Neural cell (in vitro differentiated cells): ENCODE results near the gene TIGD6. TPM values are rescaled to one million over a fixed set of nuclear protein-coding genes. Genes with fewer than 3 reads are reported as not detected.

ENCODE experiments used
- H2AFZ ChIP-seq: fragments of 200-600, 300-800 bp; sonication (generic), shearing (Covaris generic); 2 replicates; pipeline ENCODE4 v1.6.0; 2014; ENCODE audit warnings: low read depth, mild to moderate bottlenecking, antibody characterized with exemption, low read length, moderate library complexity
- H3F3A ChIP-seq: fragments of 200-600 bp; shearing (Covaris generic); 2 replicates; pipeline ENCODE4 v1.6.1; 2016; ENCODE audit warnings: mild to moderate bottlenecking, moderate library complexity, mixed read lengths, antibody characterized with exemption, low read length; ENCODE audit not compliant: insufficient read depth, poor library complexity, severe bottlenecking
- H3K27ac ChIP-seq: fragments of 200-600, 300-800 bp; sonication (generic), shearing (Covaris generic); 2 replicates; pipeline ENCODE4 v1.5.1; 2014; ENCODE audit warnings: mild to moderate bottlenecking, low read length, moderate library complexity
- H3K27me3 ChIP-seq: fragments of 300-800, 200-600 bp; sonication (generic), shearing (Covaris generic); 2 replicates; pipeline ENCODE4 v1.6.0; 2014; ENCODE audit warnings: mild to moderate bottlenecking, low read depth, low read length, moderate library complexity; ENCODE audit not compliant: insufficient read depth
- H3K36me3 ChIP-seq: fragments of 300-800, 200-600 bp; sonication (generic), shearing (Covaris generic); 2 replicates; pipeline ENCODE4 v1.5.1; 2014; ENCODE audit warnings: mild to moderate bottlenecking, antibody characterized with exemption, low read length, moderate library complexity; ENCODE audit not compliant: insufficient read depth
- H3K4me2 ChIP-seq: fragments of 300-800, 200-600 bp; sonication (generic), shearing (Covaris generic); 2 replicates; pipeline ENCODE4 v1.6.0; 2014; ENCODE audit warnings: mild to moderate bottlenecking, low read length
- H3K4me3 ChIP-seq: fragments of 300-800, 200-600 bp; sonication (generic), shearing (Covaris generic); 2 replicates; pipeline ENCODE4 v1.5.1; 2014; ENCODE audit warnings: mild to moderate bottlenecking, low read length, moderate library complexity
- H3K79me2 ChIP-seq: fragments of 200-600 bp; shearing (Covaris generic); replicated peaks from 2 replicates; pipeline ENCODE4 v1.6.0; 2014; ENCODE audit warnings: mild to moderate bottlenecking, low read length, moderate library complexity; ENCODE audit not compliant: insufficient read depth
- H3K9ac ChIP-seq: fragments of 300-800, 200-600 bp; sonication (generic), shearing (Covaris generic); 2 replicates; pipeline ENCODE4 v1.6.1; 2016; ENCODE audit warnings: mild to moderate bottlenecking, low read length, mixed read lengths
- H3K9me2 ChIP-seq: fragments of 200-600 bp; shearing (Covaris generic); 2 replicates; pipeline ENCODE4 v1.6.1; 2016; ENCODE audit warnings: mild to moderate bottlenecking, low read length, mixed read lengths; ENCODE audit not compliant: insufficient read depth
- H3K9me3 ChIP-seq: fragments of 200-600, 300-800 bp; sonication (generic), shearing (Covaris generic); 2 replicates; pipeline ENCODE4 v1.6.1; 2016; ENCODE audit warnings: mild to moderate bottlenecking, mixed run types, low read length, moderate library complexity, mixed read lengths
- H4K20me1 ChIP-seq: fragments of 200-600 bp; shearing (Covaris generic); 2 replicates; pipeline ENCODE4 v1.6.1; 2016; ENCODE audit warnings: mild to moderate bottlenecking, mixed run types; ENCODE audit not compliant: insufficient read depth
- EP300 ChIP-seq: fragments of 450-650 bp; conservative IDR thresholded peaks from 2 replicates; pipeline ENCODE4 v1.6.1; 2014; ENCODE audit warnings: antibody characterized with exemption, mild to moderate bottlenecking, moderate library complexity; ENCODE audit not compliant: poor library complexity, severe bottlenecking
- EZH2 ChIP-seq: fragments of 200-600, 300-800 bp; shearing (Covaris generic), sonication (generic); IDR thresholded peaks from 2 replicates; pipeline ENCODE4 v1.6.1; 2014; ENCODE audit warnings: antibody characterized with exemption, low read length, borderline replicate concordance, mild to moderate bottlenecking; ENCODE audit not compliant: insufficient read depth, poor library complexity, severe bottlenecking
- MXI1 ChIP-seq: fragments of 450-650 bp; conservative IDR thresholded peaks from 2 replicates; pipeline ENCODE4 v1.6.1; 2014; ENCODE audit warnings: antibody characterized with exemption, mild to moderate bottlenecking; ENCODE audit not compliant: poor library complexity, severe bottlenecking
- POLR2AphosphoS5 ChIP-seq: IDR thresholded peaks from 2 replicates; pipeline ENCODE4 v1.6.1; 2012
- RAD21 ChIP-seq: fragments of 450-650 bp; conservative IDR thresholded peaks from 2 replicates; pipeline ENCODE4 v1.6.1; 2014; ENCODE audit warnings: antibody characterized with exemption, mild to moderate bottlenecking, moderate library complexity
- SMC3 ChIP-seq: fragments of 450-650 bp; conservative IDR thresholded peaks from 2 replicates; pipeline ENCODE4 v1.6.1; 2014; ENCODE audit warnings: antibody characterized with exemption, mild to moderate bottlenecking, moderate library complexity; ENCODE audit not compliant: poor library complexity
- TAF1 ChIP-seq: IDR thresholded peaks from 2 replicates; pipeline ENCODE4 v1.6.1; 2012; ENCODE audit warnings: low read depth
- polyA plus RNA-seq: library from polyadenylated mRNA; depleted of rRNA; stranded (reverse); fragments of >200 nt; gene quantifications from 2 replicates; pipeline ENCODE4 v1.2.3, GENCODE V29; 2014
- TF ChIP-seq, protein P1 (sequence below): IDR thresholded peaks from 2 replicates; pipeline ENCODE4 v1.6.1; 2012; ENCODE audit warnings: borderline replicate concordance
- TF ChIP-seq, protein P2 (sequence below): fragments of 450-650 bp; IDR thresholded peaks from 2 replicates; pipeline ENCODE4 v1.5.1; 2014; ENCODE audit warnings: antibody characterized with exemption, mild to moderate bottlenecking, moderate library complexity; ENCODE audit not compliant: poor library complexity, severe bottlenecking

Gene TIGD6
- polyA plus RNA-seq, 1 donor from 2014 or later, result 6.5 TPM

DNA sequence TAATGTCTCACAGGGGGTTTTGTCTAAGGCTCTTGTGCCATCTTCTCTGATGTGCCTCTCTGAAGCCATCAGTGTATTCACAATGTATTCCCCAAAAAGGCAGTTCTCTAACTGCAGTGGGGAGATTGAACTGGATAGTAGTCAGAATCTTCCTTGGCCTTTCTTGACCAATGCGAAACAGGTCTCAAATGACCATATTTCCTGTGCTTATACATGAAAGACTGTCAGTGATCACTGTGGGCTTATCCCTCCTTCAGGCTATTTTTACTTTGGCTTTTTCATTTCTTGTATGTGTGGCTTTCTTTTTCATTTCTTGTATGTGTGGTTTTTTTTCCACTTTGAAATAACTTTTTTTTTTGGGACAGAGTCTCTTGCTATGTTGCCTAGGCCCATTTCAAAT, 19.8 kb upstream of the TIGD6 start:
- Histone ChIP-seq H2AFZ (no peak overlapping the region), H3K9ac (no peak overlapping the region), H3K27ac (no peak overlapping the region), H3K4me2 (no peak overlapping the region), H3K27me3 (no peaks in the 10 kb centered on the region), H4K20me1 (no peaks in the 10 kb centered on the region), H3F3A (no peaks in the 10 kb centered on the region), H3K9me2 (no peaks in the 10 kb centered on the region), H3K79me2 (peaks cover 4% of the 10 kb centered on the region), H3K36me3 (peaks cover 10% of the 10 kb centered on the region), H3K9me3 (peaks cover 7% of the 10 kb centered on the region), H3K4me3 (no peak overlapping the region)
- TF ChIP-seq, protein P1, sequence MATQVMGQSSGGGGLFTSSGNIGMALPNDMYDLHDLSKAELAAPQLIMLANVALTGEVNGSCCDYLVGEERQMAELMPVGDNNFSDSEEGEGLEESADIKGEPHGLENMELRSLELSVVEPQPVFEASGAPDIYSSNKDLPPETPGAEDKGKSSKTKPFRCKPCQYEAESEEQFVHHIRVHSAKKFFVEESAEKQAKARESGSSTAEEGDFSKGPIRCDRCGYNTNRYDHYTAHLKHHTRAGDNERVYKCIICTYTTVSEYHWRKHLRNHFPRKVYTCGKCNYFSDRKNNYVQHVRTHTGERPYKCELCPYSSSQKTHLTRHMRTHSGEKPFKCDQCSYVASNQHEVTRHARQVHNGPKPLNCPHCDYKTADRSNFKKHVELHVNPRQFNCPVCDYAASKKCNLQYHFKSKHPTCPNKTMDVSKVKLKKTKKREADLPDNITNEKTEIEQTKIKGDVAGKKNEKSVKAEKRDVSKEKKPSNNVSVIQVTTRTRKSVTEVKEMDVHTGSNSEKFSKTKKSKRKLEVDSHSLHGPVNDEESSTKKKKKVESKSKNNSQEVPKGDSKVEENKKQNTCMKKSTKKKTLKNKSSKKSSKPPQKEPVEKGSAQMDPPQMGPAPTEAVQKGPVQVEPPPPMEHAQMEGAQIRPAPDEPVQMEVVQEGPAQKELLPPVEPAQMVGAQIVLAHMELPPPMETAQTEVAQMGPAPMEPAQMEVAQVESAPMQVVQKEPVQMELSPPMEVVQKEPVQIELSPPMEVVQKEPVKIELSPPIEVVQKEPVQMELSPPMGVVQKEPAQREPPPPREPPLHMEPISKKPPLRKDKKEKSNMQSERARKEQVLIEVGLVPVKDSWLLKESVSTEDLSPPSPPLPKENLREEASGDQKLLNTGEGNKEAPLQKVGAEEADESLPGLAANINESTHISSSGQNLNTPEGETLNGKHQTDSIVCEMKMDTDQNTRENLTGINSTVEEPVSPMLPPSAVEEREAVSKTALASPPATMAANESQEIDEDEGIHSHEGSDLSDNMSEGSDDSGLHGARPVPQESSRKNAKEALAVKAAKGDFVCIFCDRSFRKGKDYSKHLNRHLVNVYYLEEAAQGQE, result no peak
- TF ChIP-seq, protein P2, sequence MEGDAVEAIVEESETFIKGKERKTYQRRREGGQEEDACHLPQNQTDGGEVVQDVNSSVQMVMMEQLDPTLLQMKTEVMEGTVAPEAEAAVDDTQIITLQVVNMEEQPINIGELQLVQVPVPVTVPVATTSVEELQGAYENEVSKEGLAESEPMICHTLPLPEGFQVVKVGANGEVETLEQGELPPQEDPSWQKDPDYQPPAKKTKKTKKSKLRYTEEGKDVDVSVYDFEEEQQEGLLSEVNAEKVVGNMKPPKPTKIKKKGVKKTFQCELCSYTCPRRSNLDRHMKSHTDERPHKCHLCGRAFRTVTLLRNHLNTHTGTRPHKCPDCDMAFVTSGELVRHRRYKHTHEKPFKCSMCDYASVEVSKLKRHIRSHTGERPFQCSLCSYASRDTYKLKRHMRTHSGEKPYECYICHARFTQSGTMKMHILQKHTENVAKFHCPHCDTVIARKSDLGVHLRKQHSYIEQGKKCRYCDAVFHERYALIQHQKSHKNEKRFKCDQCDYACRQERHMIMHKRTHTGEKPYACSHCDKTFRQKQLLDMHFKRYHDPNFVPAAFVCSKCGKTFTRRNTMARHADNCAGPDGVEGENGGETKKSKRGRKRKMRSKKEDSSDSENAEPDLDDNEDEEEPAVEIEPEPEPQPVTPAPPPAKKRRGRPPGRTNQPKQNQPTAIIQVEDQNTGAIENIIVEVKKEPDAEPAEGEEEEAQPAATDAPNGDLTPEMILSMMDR, result no peak
- TF ChIP-seq EZH2 (no peak), EP300 (no peak), SMC3 (no peak), MXI1 (no peak), RAD21 (no peak), TAF1 (no peak), POLR2AphosphoS5 (no peak)

DNA sequence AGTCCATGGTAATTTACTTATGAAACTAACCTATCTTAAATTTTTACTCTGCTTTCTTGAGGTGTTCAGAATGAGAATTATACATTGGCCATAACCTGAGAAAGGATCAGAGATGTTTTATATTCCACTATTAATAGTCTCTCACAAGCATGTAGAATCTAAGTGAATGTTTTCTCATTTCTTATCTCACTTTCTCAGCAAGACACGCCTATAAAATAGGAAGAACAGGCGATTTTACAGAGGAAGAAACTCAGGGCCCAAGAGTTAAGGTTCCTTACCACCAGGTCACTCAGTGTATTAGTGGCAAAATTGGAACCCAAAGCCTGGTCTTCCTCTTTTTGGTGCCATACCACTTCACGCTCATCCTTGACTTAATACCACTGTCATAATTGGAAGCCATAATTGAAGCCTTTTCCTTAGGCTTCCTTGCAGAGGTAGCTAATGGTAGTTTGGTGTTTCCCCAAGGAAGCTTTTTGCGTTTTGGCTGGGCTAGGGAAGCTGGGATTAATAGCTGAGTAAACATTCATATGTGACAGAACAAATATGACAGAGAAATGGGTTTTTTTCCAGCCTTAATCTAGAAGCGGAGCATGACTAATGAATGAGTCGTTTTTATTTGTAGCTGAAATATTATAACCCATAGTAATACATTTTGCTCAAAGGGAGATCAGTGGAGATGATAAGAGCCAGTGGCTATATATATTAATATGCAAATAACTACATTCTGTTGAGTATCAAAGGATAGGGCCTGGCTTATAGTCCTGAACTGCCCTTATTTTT, 17.0 kb upstream of the TIGD6 start:
- H3K9me3 ChIP-seq, result peaks cover 11% of the 10 kb centered on the region
- H3F3A ChIP-seq, result no peaks in the 10 kb centered on the region
- TF ChIP-seq, protein P1, result no peak
- TF ChIP-seq EZH2 (no peak), POLR2AphosphoS5 (no peak), TAF1 (no peak), SMC3 (no peak), EP300 (no peak), MXI1 (no peak), RAD21 (no peak)
- TF ChIP-seq, protein P2, result no peak
- H3K9ac ChIP-seq, result no peak overlapping the region
- no peak overlapping the region for H3K4me3 ChIP-seq
- no peaks in the 10 kb centered on the region for H3K9me2 ChIP-seq
- H2AFZ ChIP-seq, result no peak overlapping the region
- no peaks in the 10 kb centered on the region for H3K27me3 ChIP-seq
- no peak overlapping the region for H3K27ac ChIP-seq
- no peak overlapping the region for H3K4me2 ChIP-seq
- peaks cover 26% of the 10 kb centered on the region for H3K36me3 ChIP-seq
- no peaks in the 10 kb centered on the region for H4K20me1 ChIP-seq
- peaks cover 4% of the 10 kb centered on the region for H3K79me2 ChIP-seq
